Myocyte (in vitro differentiated cells): Measurements from ENCODE around the gene PSD2. TPM values are rescaled to one million over a fixed set of nuclear protein-coding genes. Genes with fewer than 3 reads are reported as not detected.

Experiments
- DNase-seq: peaks from one replicate; pipeline ENCODE4 v3.0.0-alpha.2; 2012; ENCODE audit warnings: low read depth
- total RNA-seq: library from RNA; depleted of rRNA; stranded (reverse); fragments of >200 nt; gene quantifications from 2 replicates; pipeline ENCODE4 v1.2.3, GENCODE V29; 2014

The PSD2 gene
- total RNA-seq, 1 donor from 2014 or later, result not detected

DNA sequence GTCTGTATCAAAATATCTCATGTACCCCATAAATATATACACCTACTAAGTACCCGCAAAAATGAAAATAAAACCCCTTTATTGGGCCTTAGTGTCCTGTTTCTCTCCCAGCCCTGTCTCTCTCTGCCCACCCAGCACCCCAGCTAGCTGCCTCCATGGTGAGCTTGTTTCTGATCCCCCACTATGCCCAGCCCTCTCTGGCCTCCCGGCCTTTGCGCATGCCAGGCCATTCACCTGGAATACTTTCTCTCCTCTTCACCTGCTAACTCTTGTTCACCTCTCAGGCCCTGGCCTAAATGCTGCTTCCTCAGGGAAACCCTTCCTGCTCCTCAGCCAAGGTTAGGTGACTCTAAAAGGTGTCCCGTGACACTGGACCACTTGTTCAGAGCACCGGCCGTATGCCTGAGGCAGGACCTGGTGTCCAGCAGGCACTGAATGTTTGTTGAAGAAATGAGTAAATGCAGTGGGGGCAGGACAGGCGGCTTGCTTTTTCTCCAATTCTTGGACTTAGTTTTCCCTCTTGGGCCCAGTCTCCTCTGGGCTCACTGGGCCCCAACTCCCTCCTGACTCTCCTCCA lies 58.5 kb downstream of the PSD2 start:
- DNase-seq, result no peak

DNA sequence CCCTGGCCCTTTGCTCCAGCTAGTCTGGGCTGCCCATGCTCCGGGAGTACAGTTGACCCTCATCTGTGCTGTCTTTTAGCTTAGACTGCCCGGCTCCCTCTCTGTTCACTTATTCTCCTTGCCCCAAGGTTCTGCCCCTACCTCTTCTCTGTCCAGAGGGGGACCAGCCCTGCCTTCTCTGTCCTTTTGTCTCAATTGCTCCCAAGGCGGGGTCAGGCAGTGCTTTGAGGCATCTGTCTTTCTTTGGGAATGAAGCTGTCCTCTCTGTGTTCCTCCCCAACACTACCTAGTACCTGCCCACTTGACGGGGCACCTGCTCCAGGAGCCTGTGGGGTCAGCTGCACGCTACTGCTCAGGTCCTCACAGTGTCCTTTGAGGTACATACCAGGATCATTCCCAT lies 59.3 kb downstream of the PSD2 start:
- DNase-seq, result no peak

DNA sequence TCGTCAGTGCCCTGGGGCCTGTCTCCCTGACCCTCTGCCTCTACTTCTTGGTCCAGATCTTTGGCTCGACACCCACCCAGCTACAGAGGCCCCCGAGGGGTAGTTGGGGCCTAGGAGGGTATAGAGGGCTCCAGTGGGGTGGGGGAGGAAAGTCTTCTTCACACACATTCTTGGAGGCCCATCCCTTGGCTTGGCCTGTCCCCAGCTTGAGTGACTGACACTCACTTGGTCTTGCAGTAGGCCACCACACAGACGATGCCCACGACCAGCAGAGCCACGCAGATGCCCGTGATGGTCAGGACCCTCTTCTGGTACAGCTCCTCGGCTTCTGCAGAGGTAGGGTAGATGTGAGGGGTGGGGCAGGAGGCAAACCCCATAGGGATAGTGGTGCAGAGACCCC lies 59.8 kb downstream of the PSD2 start:
- no peak for DNase-seq

DNA sequence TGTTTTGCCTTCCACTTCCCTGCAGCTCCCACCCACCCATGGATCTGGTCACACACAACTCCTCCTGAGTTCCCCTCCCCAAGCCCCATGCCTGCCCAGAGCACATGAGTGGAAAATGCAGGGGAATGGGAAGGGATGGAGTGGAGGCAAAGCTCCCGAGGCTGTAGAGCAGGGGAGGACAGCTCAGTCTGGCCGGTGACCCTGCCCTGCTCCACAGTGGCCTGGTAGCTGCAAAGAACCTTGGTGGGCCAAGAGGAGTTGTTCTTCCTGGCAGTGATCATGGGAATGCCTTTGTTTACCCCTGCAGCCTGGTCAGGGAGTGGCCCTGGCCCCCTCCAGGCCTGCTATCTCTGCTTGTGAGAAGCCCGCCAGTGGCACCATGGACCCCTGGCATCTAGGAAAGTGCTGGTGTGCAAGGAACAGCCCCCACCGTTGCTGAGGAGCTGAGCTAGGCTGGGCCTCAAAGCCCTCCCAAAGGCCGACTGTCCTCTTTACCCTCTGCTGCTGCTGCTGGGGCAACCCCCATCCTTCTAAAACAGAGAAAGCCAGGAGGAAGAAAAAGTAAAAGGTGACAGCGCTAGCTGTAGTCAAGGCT lies 60.4 kb downstream of the PSD2 start:
- DNase-seq, result no peak

- no peak for DNase-seq
Observed at GRCh38 chr5:139856714-139857113, 61.1 kb downstream of the PSD2 start.

DNA sequence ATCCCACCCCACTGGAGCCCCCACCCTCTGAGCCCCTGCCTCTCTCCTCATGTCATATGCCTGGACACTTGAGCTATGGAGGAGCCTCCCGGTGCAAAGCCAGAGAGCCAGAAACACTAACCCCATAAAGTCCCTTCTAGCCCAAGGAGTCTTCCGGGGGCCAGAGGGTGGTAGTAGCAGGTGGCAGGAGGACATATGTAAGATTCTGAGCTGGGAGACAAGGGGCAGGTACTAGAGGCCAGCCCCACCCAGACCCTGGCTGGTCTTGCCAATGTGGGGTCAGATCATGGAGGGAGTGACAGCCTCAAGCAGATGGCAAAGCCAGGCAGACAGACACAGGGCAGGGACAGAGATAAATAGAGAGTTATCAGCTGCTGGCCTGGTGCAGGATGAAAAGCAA lies 63.4 kb downstream of the PSD2 start:
- no peak for DNase-seq

GRCh38 chr5:139861021-139861888 lies 65.6 kb downstream of the PSD2 start:
- DNase-seq, result no peak

- DNase-seq, result no peak
Observed at GRCh38 chr5:139861889-139862207, 66.2 kb downstream of the PSD2 start.

DNA sequence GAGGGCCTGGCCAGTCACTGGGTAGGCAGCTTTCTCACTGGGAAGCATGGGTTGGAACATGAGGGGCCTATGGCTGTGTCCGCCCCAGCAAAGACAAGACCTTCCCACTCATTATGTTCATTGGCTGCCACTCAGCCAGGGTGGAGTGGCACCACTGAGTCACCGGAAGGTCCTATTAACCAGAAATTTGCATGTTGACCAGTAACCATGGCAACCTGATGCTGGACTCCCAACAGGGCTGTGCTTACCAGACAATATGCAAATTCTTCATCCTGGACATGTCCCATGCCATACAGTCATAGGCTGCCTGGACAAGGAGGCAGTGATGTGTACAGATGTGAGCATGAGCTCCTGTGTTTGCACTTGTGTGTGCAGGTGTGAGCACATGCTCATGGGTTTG lies 66.7 kb downstream of the PSD2 start:
- DNase-seq, result no peak

DNA sequence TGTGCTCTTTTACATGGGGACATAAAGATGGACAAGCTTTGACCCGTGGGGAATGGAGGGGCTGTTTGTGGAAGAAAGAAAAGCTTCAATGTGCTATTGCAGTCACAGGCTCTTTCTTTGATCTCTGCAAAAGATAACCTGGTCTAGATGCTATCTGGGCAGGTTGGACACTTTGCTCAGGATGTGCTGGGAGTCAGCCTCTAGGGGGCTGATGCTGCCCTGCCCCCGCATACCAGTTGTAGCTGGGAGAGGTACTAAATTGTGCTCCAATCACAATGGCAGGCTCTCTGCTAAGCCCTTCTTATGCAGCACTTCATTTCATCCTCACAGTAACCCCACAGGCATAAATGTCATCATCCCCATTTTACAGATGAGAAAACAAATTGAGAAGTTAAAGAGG lies 67.2 kb downstream of the PSD2 start:
- no peak for DNase-seq

DNA sequence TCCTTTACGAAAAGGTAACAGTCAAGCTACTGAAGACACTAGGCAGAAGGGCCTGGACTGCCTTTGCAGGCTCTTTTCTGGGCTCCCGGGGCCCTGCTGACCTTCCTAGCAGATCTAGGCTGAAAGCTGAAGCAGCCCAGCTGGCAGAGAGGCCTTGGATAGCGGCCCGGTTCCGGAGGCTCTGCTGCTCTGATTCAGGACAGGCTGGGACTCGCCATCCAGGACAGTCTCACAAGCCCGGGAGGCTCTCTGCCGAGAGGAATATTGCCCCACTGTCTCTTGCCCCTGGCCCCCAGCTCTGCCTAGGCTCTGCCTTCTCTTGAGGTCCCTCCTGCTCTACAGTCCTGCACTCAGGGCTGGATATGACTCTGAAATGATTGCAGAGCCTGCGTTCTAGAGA lies 67.8 kb downstream of the PSD2 start:
- DNase-seq, result no peak

DNA sequence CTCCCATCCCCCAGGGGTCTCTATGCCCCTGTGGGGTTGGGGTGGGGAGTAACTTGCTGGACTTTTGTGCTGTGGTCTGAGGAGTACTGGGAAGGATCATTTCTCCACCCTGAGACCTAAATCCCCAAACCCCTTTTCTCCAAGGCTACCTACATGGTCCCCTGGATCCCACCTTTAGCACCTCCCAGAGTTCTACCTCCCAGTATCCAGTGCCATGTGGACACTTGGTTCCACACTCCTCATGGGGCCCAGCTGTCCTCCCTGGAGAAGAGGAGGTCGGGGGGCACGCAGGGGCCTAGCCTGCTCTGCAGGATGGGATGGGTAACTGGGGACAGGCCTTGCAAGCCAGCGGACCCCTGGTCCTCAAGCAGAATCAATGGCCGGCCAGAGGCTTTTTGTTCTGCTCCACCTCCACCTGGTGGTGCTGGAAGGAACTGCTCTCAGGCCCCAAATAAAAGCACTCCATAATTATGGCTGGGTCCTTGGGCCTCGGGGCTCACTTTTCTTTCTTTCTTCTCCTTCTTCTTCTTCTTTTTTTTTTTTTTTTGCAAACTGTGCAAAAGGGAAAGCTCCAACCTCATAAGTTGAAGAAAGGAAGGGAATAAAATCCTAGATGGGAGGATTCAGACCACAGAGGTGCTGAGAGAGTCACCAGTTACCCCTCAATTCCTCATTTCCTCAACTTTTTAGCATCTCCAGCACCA lies 68.4 kb downstream of the PSD2 start:
- DNase-seq, result peak; percentile 66

DNA sequence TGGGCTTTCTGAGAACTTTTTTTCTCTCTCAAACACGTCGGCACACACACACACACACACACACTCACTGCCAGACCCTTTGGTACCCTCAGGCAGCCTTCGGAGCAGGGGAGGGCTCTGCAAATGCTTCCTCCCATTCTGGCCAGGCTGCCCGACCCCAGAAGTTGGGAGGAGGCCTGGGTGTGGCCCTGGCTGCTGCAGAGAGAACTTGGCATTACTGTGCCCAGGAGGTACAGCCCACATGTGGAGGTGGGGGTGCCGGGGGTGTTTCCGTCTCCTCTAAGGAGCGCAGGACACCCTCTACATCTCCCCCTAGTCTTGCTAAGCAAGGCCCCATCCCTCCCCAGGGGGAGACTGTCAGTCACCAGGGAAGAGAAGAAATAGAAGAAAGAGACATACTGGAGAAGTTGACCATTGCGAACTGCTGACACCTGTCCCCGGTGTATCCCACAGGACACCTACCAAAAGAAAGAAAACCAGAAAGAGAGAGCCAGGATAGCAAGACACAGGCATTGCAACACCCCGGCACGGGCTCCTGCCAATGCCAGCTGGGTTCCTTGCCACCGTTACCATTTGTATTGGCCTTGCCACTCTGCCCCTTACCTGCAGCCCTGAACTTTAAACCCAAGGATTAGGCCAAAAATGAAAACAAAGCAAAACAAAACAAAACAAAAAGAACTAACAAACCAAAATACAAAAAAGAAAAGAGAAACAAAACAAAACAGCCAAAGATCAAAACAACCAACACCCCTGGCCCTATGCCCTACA lies 69.3 kb downstream of the PSD2 start:
- no peak for DNase-seq

- DNase-seq, result no peak
Observed at GRCh38 chr5:139867109-139867508, 71.5 kb downstream of the PSD2 start.

GRCh38 chr5:139867581-139867980 lies 72.0 kb downstream of the PSD2 start:
- no peak for DNase-seq

DNA sequence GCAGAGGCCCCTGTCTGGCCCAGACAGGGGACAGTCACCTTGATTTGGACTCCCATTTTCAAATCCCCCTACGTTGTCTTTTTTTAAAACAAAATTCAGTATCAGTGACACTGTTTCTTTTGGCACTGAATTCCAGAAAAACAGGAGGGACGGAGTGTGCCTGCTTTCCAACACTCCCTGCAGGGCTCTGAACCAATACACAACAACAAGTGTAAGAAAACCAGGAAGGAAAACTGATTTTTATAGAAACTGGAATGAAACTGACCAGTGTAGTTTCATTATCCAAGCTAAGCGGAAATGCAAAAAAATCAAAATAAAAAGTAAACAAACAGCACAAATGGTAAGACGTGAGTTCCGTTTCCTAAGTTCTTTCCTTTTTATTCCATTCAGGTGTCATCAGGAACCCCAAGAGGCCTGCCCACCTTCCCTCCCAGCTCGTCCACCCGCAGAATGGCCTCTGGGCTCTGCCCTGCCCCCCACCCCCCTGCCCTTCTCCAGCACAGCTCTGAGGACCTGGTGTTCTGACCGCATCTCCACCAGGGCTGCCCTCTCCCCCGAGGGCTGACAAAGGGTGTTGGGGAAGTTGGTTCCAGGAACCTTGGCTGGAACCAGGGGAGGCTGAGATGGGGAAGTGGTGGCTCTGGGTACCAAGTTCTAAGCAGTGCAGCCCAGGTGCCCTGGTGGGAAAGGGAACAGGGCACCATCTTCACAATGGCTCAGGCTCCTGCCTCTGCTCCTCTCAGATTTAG lies 73.6 kb downstream of the PSD2 start:
- DNase-seq, result no peak

DNA sequence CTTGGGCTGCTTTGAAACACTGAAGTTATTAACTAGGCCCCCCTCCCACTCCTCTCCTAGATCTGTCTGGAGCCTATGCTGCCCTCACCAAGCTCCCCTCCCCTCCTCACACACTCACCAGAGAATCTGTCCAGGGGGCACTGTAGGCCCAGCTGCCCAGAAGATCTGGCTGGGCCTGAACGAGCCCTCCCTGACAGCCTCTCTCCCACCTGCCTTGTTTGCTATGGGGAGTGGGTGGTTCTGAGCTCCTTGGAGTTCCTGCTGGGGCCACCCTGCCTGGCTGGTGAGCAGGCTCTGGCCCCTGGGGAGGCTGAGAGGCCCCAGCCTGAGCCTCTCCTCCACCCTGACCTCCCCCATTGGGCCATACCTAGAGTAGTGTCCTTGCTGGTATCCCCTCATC lies 75.1 kb downstream of the PSD2 start:
- no peak for DNase-seq

DNA sequence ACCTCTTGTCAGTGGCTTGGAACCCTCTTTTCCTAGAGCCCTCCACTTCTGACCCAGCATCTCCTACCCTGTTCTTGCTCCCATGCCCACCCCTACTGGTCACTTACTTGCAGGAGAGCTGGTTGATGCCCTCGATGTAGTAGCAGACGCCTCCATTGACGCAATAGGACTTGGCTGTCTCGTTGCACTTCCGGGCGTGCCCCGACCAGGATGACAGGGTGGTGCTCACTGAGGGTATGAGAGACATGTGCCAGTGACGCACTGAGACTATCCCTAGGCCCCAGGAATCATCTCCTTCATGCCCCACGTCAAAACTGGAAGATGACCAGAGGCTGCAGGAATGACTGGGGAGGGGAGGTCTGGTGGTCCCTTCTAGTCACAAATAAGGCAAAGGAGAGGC lies 76.0 kb downstream of the PSD2 start:
- DNase-seq, result no peak

- no peak for DNase-seq
Observed at GRCh38 chr5:139872052-139872766, 76.6 kb downstream of the PSD2 start.
